Measurements from ENCODE around the gene HSDL1. TPM values are rescaled to one million over a fixed set of nuclear protein-coding genes. Genes with fewer than 3 reads are reported as not detected.

HSDL1 gene
- total and polyA plus RNA-seq, 8 donors: 7.2 to 374 (median 9.2) TPM

- Histone ChIP-seq H3K27ac (no peak overlapping the region), H3K4me1 (no peaks in the 10 kb centered on the region), H3K4me3 (no peak overlapping the region), H3K36me3 (peaks cover 63 to 100% (median 99%) of the 10 kb centered on the region in 4 donors), H3K27me3 (no peaks in the 10 kb centered on the region), H3K9me3 (no peaks in the 10 kb centered on the region)
- 79 to 93% (median 85%) methylated on average over 3 of the region's 3 CpGs for WGBS, 5 donors
- intact Hi-C loops (cut with DNase I; ENCODE audit: low total_unique reads): no loop called here
- DNase-seq: no peak
- TF ChIP-seq CTCF (IDR thresholded peaks at IDR 0.05) (no peak), POLR2AphosphoS5 (IDR thresholded peaks at IDR 0.05) (no peak), EP300 (IDR thresholded peaks at IDR 0.05) (no peak), POLR2A (IDR thresholded peaks at IDR 0.05) (no peak)
Observed at GRCh38 chr16:84074721-84075120, 70.3 kb downstream of the HSDL1 start.

Other genes with a start within 250 kb of the HSDL1 start
- 10 to 100 TPM; 14.0 to 43.8 (median 22.0) TPM for gene MLYCD, start 246.1 kb downstream of the HSDL1 start, total RNA-seq
- gene MLYCD, start 246.1 kb downstream of the HSDL1 start, polyA plus RNA-seq: 1 to 10 TPM; 2.9 to 3.5 (median 3.0) TPM
- 10 to 100 TPM in 3 of 5 donors, 1 to 10 TPM in 2; 2.6 to 28.6 (median 24.5) TPM for gene OSGIN1, start 191.9 kb downstream of the HSDL1 start, total RNA-seq
- gene OSGIN1, start 191.9 kb downstream of the HSDL1 start, polyA plus RNA-seq: 10 to 100 TPM in 1 of 3 donors, 1 to 10 TPM in 2; 8.3 to 10.5 (median 9.9) TPM
- 10 to 100 TPM in 1 of 5 donors, 1 to 10 TPM in 1, not detected in 3; 1.7 to 11.2 TPM for gene NECAB2, start 176.9 kb downstream of the HSDL1 start, total RNA-seq
- 1 to 10 TPM in 1 of 3 donors, under 1 TPM in 2; 0.46 to 1.7 (median 0.65) TPM for gene NECAB2, start 176.9 kb downstream of the HSDL1 start, polyA plus RNA-seq
- not detected for gene SLC38A8, start 102.4 kb downstream of the HSDL1 start, total RNA-seq
- under 1 TPM in 1 of 3 donors, not detected in 2; 0.08 TPM for gene SLC38A8, start 102.4 kb downstream of the HSDL1 start, polyA plus RNA-seq
- 100 to 1,000 TPM in 2 of 5 donors, 10 to 100 TPM in 3; 53.9 to 112 (median 78.1) TPM for gene MBTPS1, start 28.2 kb downstream of the HSDL1 start, total RNA-seq
- 10 to 100 TPM; 21.4 to 33.4 (median 28.2) TPM for gene MBTPS1, start 28.2 kb downstream of the HSDL1 start, polyA plus RNA-seq
- 10 to 100 TPM in 1 of 5 donors, 1 to 10 TPM in 1, under 1 TPM in 1, not detected in 2; 0.37 to 11.4 (median 6.2) TPM for gene DNAAF1, start 131 bp upstream of the HSDL1 start, total RNA-seq
- gene DNAAF1, start 131 bp upstream of the HSDL1 start, polyA plus RNA-seq: 1 to 10 TPM in 2 of 3 donors, not detected in 1; 1.2 to 1.4 TPM
- 100 to 1,000 TPM in 2 of 5 donors, 10 to 100 TPM in 3; 18.9 to 377 (median 40.3) TPM for gene TAF1C, start 41.9 kb upstream of the HSDL1 start, total RNA-seq
- 10 to 100 TPM; 15.3 to 42.0 (median 22.7) TPM for gene TAF1C, start 41.9 kb upstream of the HSDL1 start, polyA plus RNA-seq
- under 1 TPM in 1 of 5 donors, not detected in 4; 0.18 TPM for gene ADAD2, start 46.0 kb upstream of the HSDL1 start, total RNA-seq
- 1 to 10 TPM in 2 of 3 donors, under 1 TPM in 1; 0.76 to 4.3 (median 4.2) TPM for gene ADAD2, start 46.0 kb upstream of the HSDL1 start, polyA plus RNA-seq
- gene KCNG4, start 94.8 kb upstream of the HSDL1 start, total RNA-seq: not detected
- gene KCNG4, start 94.8 kb upstream of the HSDL1 start, polyA plus RNA-seq: not detected
- gene WFDC1, start 149.7 kb upstream of the HSDL1 start, total RNA-seq: 10 to 100 TPM in 4 of 5 donors, not detected in 1; 10.7 to 64.3 (median 20.8) TPM
- 10 to 100 TPM; 12.9 to 19.4 (median 13.9) TPM for gene WFDC1, start 149.7 kb upstream of the HSDL1 start, polyA plus RNA-seq
- gene ATP2C2, start 223.4 kb upstream of the HSDL1 start, total RNA-seq: 100 to 1,000 TPM in 1 of 5 donors, 1 to 10 TPM in 3, not detected in 1; 1.8 to 141 (median 4.3) TPM
- gene ATP2C2, start 223.4 kb upstream of the HSDL1 start, polyA plus RNA-seq: 1 to 10 TPM in 2 of 3 donors, not detected in 1; 1.1 to 5.4 TPM